ENCODE data around the gene PRKG1.

DNA sequence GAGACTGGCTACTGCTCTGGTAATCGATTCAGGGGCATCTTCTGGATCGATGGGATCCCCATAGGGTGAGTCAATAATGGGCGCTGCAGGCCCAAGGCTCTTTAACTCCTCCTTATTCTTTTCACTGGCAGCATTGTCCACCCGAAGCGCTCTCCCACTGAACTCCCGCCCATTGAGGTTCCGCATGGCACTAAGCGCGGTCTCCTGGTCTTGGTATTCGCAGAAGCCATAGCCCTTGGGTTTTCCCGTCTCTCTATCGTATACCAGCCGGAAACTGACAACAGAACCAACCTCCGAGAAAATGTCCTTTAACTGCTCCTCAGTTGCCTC lies 624.8 kb downstream of the PRKG1 start:
- no peak for TF ChIP-seq EZH2 (IDR thresholded peaks at IDR 0.05)
- TF ChIP-seq, protein P1, sequence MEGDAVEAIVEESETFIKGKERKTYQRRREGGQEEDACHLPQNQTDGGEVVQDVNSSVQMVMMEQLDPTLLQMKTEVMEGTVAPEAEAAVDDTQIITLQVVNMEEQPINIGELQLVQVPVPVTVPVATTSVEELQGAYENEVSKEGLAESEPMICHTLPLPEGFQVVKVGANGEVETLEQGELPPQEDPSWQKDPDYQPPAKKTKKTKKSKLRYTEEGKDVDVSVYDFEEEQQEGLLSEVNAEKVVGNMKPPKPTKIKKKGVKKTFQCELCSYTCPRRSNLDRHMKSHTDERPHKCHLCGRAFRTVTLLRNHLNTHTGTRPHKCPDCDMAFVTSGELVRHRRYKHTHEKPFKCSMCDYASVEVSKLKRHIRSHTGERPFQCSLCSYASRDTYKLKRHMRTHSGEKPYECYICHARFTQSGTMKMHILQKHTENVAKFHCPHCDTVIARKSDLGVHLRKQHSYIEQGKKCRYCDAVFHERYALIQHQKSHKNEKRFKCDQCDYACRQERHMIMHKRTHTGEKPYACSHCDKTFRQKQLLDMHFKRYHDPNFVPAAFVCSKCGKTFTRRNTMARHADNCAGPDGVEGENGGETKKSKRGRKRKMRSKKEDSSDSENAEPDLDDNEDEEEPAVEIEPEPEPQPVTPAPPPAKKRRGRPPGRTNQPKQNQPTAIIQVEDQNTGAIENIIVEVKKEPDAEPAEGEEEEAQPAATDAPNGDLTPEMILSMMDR (IDR thresholded peaks at IDR 0.05), result no peak
